NB4 (cell line): ENCODE measurements around the gene SKAP1.

Experiments used
- POLR2A ChIP-seq: IDR thresholded peaks from 2 replicates; pipeline ENCODE4 v1.6.1; 2011; ENCODE audit warnings: mild to moderate bottlenecking; ENCODE audit not compliant: insufficient read length; ENCODE audit errors: extremely low read depth
- TF ChIP-seq, protein P1 (sequence below): IDR thresholded peaks from one replicate; pipeline ENCODE4 v1.5.1; 2012; ENCODE audit warnings: low read depth, low read length

DNA sequence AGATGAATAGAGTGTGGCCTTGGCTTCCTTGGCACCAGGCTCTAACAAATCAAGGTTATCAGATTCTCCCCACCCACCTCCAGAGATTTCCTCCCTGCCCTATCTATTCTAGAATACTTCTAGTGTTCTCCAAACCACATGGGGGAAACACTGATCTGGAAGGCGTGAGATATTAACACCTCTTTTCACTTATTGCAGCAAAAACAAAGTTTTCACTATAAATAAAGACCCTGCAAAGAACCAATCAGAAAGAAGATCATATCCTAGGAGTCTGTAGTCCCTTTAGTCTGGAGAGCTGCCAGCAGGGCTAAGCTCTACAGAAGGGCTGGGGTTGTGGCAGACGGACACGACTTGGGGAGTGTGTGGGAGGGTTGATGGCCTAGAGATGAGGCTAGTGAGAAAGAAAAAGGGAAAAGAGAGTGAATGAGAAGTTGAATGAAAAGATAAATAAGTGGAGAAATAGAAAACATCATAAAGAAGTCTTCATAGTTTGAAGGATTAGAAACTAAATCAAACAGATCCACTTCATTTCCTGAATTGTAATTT is 8.6 kb upstream of the SKAP1 start:
- TF ChIP-seq, protein P1, sequence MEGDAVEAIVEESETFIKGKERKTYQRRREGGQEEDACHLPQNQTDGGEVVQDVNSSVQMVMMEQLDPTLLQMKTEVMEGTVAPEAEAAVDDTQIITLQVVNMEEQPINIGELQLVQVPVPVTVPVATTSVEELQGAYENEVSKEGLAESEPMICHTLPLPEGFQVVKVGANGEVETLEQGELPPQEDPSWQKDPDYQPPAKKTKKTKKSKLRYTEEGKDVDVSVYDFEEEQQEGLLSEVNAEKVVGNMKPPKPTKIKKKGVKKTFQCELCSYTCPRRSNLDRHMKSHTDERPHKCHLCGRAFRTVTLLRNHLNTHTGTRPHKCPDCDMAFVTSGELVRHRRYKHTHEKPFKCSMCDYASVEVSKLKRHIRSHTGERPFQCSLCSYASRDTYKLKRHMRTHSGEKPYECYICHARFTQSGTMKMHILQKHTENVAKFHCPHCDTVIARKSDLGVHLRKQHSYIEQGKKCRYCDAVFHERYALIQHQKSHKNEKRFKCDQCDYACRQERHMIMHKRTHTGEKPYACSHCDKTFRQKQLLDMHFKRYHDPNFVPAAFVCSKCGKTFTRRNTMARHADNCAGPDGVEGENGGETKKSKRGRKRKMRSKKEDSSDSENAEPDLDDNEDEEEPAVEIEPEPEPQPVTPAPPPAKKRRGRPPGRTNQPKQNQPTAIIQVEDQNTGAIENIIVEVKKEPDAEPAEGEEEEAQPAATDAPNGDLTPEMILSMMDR = no peak
- no peak for TF ChIP-seq POLR2A
